T-helper 1 cell treated with Interleukin-12 subunit alpha and Interleukin-12 subunit beta and Interleukin-4 antibody, amounts not matched to agents 30 μg/mL and 1 μg/mL, for 36 hours (primary cell): Measurements from ENCODE around the gene CYP2D6.
"Not testable (repeated sequence)": the region's sequence is repeated elsewhere in the genome, so short reads cannot be mapped to it uniquely, and the experiment has no call there.

ENCODE experiments used
- H3K27ac Mint-ChIP-seq: one replicate; pipeline ENCODE4 v1.8.0; 2021; ENCODE audit warnings: mild to moderate bottlenecking, mixed read lengths
- H3K27me3 Mint-ChIP-seq: one replicate; pipeline ENCODE4 v1.8.0; 2021; ENCODE audit warnings: low read depth, mixed read lengths
- H3K36me3 Mint-ChIP-seq: one replicate; pipeline ENCODE4 v1.8.0; 2021; ENCODE audit warnings: low read depth, mixed read lengths
- H3K4me1 Mint-ChIP-seq: one replicate; pipeline ENCODE4 v1.8.0; 2021; ENCODE audit warnings: low read depth, mixed read lengths
- H3K4me3 Mint-ChIP-seq: one replicate; pipeline ENCODE4 v1.8.0; 2021; ENCODE audit warnings: mild to moderate bottlenecking, moderate library complexity, mixed read lengths
- H3K9me3 Mint-ChIP-seq: one replicate; pipeline ENCODE4 v1.8.0; 2021; ENCODE audit warnings: mixed read lengths

The CYP2D6 gene

DNA sequence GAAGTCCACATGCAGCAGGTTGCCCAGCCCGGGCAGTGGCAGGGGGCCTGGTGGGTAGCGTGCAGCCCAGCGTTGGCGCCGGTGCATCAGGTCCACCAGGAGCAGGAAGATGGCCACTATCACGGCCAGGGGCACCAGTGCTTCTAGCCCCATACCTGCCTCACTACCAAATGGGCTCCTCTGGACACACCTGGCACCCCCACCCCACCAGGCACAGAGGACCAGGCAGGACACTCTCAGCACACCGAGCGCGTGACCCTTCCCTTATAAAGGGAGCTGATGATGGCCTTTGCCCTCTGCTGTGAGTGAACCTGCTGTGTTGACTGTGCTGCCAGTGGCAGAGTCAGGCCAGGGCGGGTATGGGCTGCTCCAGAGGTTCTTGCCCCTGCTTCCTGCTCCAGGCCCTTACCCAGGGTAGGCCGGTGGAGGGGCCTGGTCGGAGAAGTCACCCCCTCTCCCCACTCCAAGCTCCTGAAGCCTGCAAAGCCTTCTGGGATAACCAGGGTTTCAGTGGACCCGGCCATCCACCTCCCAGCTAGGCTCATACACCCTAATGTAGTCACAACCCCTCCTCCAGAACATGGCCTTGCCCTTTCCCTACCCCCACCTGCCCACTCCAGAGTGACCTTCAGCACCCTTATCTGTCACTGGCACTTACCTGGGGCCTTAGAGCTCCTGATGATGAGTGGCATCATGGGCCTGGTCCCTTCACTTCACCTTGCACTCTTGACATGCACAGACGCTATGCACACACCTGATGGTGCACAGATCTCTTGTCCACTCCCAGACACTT lies at the start of gene CYP2D6:
CYP2D6 (minus strand) TSS at position 172 of the 793 bp plus-strand sequence; CDS start at position 153, 19 bp downstream.
- H3K4me3 Mint-ChIP-seq, H3K36me3 Mint-ChIP-seq, H3K4me1 Mint-ChIP-seq, H3K27me3 Mint-ChIP-seq, H3K9me3 Mint-ChIP-seq, H3K27ac Mint-ChIP-seq: not testable (repeated sequence)

DNA sequence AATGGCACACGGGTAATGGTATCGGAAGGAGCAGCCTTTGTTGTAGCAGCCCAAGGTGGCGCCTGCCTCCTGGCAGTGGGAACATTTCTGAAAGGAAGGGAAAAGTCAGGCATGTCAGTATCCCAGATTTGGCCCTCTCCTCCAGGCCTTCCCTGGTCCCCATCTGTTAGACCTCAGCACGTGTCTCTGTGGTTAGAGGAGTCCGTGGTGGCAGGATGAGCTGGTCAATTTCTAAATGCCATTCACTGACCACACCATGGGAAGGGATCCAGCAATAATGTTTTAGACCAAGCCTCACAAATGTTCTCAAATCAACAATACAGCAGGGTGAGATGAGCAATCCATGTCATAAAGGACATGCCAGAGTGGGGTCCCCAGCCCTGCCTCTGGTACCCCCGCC lies 49.0 kb upstream of the CYP2D6 start:
- Mint-ChIP-seq H3K9me3 (no peaks in the 10 kb centered on the region), H3K36me3 (peaks cover 25% of the 10 kb centered on the region), H3K27me3 (no peaks in the 10 kb centered on the region), H3K27ac (peak overlapping the region; percentile 90), H3K4me3 (no peak overlapping the region), H3K4me1 (peaks cover 69% of the 10 kb centered on the region)

DNA sequence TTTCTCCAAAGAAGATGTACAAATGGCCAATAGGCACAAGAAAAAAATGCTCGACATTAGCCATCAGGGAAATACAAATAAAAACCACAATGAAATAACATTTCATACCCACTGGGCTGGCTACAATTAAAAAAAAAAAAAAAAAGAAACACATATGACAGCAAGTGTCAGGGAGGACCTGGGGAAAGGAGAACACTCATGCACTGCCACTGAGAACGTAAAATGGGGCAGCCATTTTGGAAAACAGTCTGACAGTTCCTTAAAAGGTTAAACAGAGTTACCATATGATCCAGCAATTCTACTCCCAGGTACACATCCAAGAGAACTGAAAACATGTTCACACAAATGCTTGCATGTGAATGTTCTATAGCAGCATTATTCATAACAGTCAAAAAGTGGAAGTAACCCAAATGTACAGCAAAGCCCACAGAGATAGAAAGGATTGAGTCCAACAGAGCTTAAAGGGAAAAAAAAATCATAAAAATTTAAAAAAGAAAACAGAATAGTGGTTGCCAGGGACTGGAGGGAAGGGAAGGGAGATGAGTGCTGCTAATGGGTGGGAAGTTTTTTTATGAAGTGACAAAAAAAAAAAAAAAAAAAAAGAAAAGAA lies 48.4 kb upstream of the CYP2D6 start:
- H3K27ac Mint-ChIP-seq: peak overlapping the region; percentile 60
- no peaks in the 10 kb centered on the region for H3K27me3 Mint-ChIP-seq
- H3K4me1 Mint-ChIP-seq: peaks cover 68% of the 10 kb centered on the region
- H3K4me3 Mint-ChIP-seq: no peak overlapping the region
- peaks cover 25% of the 10 kb centered on the region for H3K36me3 Mint-ChIP-seq
- no peaks in the 10 kb centered on the region for H3K9me3 Mint-ChIP-seq

DNA sequence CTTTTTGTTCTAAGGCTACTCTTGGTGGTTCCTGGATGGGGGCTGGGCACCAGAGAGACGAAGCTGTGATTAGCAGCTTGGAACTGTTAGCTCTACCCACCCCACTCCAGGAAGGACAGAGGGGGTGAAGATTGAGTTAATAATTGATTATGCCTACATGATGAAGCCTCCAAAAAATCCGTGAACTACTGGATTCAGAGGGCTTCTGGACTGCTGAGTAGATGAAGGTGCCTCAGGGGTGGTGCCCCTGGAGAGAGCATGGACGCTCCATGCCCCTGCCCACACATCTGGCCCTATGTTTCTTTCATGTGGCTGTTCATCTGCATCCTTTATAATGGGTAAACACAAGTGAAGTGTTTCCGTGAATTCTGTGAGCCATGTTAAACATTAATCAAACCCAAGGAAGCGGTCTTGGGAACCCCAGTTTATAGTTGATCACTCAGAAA lies 47.3 kb upstream of the CYP2D6 start:
- Mint-ChIP-seq H3K27ac (peak overlapping the region; percentile 37), H3K9me3 (no peaks in the 10 kb centered on the region), H3K4me1 (peaks cover 59% of the 10 kb centered on the region), H3K36me3 (peaks cover 25% of the 10 kb centered on the region), H3K27me3 (no peaks in the 10 kb centered on the region), H3K4me3 (no peak overlapping the region)

DNA sequence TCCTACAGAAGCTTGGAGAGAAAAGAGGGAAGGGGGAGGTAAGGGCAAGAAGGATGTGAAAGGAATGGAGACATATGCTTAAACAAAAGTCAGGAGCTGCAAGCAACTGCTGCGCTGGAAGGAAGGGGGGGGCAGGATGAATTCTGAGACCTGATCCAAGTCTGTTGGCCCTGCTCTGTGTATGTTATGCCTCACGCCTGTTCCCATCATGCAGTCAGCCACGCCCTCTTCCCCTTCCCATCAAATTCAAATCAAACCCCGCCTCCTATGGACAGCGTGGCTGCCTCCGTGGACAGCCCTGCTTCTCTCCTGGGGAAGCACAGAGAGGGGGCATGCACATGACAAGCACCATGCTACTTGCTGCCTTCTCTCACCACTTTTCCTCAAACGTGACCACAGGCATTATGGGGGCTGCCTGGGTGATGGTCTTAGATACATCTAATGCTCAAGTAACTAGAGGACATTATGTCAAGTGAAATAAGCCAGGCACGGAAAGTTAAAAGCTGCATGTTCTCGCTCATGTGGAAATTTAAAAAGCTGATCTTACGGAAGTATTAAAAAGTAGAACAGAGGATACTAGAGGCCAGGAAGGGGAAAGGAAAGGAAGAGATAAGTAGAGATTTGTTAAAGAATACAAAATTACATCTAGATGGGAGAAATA lies 45.8 kb upstream of the CYP2D6 start:
- Mint-ChIP-seq H3K9me3 (no peaks in the 10 kb centered on the region), H3K4me3 (no peak overlapping the region), H3K36me3 (peaks cover 19% of the 10 kb centered on the region), H3K27ac (no peak overlapping the region), H3K27me3 (no peaks in the 10 kb centered on the region), H3K4me1 (peaks cover 45% of the 10 kb centered on the region)

DNA sequence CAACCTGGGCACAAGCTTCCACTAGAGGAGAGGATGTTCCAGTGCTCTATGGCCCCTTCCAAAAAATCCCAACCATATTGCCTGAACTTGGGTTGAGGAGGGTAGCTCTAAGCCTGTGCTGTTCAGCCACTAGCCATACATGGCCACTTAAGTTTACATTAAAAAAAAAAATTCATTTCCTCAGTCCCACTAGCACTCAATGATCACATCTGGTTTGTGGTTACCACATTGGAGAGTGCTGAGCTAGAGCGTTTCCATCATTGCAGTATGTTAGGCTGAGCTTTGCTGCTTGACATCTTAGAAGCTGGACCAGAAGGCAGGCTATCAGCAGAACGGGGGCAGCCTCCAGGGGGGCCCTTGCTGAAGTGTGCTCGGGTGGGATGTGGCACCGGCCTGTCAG lies 43.5 kb upstream of the CYP2D6 start:
- Mint-ChIP-seq H3K4me1 (peaks cover 32% of the 10 kb centered on the region), H3K36me3 (peaks cover 23% of the 10 kb centered on the region), H3K9me3 (no peaks in the 10 kb centered on the region), H3K27ac (no peak overlapping the region), H3K27me3 (no peaks in the 10 kb centered on the region), H3K4me3 (no peak overlapping the region)

DNA sequence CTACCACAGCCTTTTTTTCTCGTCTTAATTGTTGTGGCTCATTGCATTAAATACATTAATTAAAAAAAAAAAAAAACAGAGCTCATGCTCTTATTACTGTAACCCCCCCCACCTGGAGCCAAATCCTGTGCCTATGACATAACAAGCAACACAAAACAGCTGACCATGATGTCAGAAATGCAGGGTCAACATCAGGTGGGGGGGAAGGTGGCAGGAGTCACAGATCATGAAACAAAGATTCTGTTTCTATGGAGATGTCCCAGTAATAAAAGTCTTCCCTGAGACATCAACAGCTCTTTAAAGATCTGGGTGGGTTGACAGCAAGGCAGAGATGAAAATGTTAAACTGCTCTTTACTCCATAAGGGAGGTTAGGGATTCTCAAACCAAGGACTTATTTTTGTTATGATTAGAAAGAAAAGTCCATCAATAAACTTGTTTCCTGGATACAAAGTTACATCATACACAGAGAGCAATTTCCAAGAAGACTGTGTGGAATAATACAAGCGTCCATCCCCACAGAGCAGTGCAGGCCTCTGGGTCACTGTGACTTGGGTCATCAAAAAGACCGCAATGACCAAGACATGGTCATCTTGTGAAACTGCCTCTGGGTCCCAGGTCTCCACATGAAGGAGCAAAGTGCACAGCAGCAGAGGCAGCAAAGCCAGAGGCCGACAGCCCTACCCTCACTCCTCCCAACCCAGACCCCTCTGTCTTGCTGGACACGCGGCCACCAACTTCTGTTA lies 42.7 kb upstream of the CYP2D6 start:
- H3K36me3 Mint-ChIP-seq: peaks cover 24% of the 10 kb centered on the region
- no peaks in the 10 kb centered on the region for H3K27me3 Mint-ChIP-seq
- H3K4me3 Mint-ChIP-seq: no peak overlapping the region
- no peak overlapping the region for H3K27ac Mint-ChIP-seq
- H3K4me1 Mint-ChIP-seq: peaks cover 30% of the 10 kb centered on the region
- no peaks in the 10 kb centered on the region for H3K9me3 Mint-ChIP-seq

DNA sequence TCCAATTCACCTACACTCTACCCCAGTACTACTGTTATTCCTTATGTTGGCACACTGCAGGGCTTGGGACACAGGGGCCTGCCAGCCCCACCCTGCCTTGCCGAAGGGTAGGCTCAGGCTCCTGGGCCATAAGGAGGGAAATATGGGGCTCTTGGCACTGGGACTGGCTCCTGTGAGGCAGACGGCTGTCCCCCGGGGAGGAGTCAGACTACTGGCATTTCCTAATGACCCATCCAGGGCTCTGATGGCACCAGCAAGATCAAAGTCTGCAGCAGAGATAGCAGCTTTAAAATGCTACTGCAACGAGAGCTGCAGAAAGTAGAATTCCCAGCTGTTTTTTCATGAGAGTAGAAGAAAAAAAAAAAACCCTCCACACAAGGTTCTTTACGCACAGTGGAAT lies 42.2 kb upstream of the CYP2D6 start:
- H3K4me3 Mint-ChIP-seq: no peak overlapping the region
- no peaks in the 10 kb centered on the region for H3K27me3 Mint-ChIP-seq
- H3K36me3 Mint-ChIP-seq: peaks cover 20% of the 10 kb centered on the region
- H3K27ac Mint-ChIP-seq: no peak overlapping the region
- H3K4me1 Mint-ChIP-seq: peaks cover 25% of the 10 kb centered on the region
- H3K9me3 Mint-ChIP-seq: no peaks in the 10 kb centered on the region

DNA sequence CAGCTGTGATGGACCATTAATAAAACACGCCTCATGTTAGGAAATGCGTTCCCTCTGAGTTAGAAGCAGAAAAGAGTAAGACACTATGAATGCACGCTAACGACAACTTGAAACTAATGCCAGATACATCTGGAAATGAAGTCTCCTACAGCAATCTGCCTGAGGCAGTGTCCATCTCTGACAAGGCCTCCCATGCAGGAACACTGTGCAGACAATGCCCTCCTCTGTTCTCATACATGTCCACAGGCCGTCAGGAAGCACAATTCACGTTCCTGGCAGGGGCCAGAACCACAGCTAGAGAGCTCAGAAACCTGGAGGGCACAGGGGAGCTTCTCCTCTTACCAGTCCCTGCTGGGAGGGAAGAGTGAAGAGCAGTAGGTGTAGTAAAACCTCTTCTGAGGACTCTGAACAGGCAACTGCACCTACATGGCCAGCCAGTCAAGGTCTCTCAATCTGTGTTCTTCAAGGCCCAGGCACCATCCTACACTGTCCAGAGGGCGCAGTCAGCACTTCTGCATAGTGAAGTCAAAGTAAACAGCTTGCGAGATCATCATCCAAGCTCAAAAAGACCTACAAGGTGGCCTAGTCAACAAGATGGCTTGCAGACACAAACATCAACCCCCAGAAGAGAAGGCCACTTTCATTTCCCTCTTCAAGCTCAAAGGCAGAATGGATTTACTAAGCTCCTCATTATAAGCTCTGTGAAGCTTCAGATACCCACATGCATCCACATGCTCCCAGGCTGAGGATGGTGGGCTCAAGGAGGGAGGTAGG lies 41.5 kb upstream of the CYP2D6 start:
- peaks cover 21% of the 10 kb centered on the region for H3K4me1 Mint-ChIP-seq

DNA sequence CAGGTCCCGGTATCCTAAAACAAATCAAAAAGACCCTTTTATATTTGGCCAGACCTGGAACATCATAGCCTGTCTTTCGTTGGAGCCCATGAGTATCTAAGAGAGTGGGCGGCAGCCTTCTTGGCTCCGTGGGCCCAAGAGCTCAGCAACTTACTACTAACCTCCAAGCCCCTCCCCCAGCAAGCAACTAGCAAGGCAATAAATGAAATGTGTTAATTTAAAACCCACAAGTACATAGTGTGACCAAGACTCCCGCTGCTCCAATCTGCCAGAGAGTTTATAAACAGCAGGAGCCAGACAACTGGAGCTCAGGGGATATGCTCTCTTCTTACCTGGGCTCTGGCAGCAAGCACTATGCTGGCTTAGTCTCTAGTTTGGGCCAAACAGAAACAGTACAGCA lies 40.8 kb upstream of the CYP2D6 start:
- no peaks in the 10 kb centered on the region for H3K9me3 Mint-ChIP-seq
- H3K4me1 Mint-ChIP-seq: peaks cover 18% of the 10 kb centered on the region
- peaks cover 16% of the 10 kb centered on the region for H3K36me3 Mint-ChIP-seq
- no peaks in the 10 kb centered on the region for H3K27me3 Mint-ChIP-seq
- no peak overlapping the region for H3K4me3 Mint-ChIP-seq
- H3K27ac Mint-ChIP-seq: no peak overlapping the region

More for the DNA sequence above, 41.5 kb upstream of the CYP2D6 start:
- no peak overlapping the region for H3K27ac Mint-ChIP-seq
- no peak overlapping the region for H3K4me3 Mint-ChIP-seq
- no peaks in the 10 kb centered on the region for H3K9me3 Mint-ChIP-seq
- H3K27me3 Mint-ChIP-seq: no peaks in the 10 kb centered on the region
- H3K36me3 Mint-ChIP-seq: peaks cover 16% of the 10 kb centered on the region

DNA sequence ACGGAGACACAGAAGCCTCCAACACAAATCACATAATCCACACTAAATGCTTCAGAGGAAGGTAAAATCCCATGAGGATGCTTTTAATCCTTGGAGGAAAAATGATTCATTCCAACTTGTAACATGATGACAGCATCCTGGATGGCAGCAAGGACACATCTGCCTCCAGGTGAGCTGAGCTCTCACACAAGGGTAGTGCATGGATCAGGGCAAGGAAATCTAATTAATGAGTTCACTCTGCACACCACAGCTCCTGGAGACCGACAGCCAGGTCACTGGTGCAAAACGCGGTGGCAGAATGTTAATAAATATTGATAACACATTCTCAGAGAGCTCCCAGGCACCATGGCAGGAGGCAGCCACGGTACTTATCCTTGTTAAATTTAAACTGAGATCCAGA lies 40.3 kb upstream of the CYP2D6 start:
- Mint-ChIP-seq H3K27ac (no peak overlapping the region), H3K4me3 (no peak overlapping the region), H3K4me1 (peaks cover 15% of the 10 kb centered on the region), H3K36me3 (peaks cover 12% of the 10 kb centered on the region), H3K27me3 (no peaks in the 10 kb centered on the region), H3K9me3 (no peaks in the 10 kb centered on the region)

DNA sequence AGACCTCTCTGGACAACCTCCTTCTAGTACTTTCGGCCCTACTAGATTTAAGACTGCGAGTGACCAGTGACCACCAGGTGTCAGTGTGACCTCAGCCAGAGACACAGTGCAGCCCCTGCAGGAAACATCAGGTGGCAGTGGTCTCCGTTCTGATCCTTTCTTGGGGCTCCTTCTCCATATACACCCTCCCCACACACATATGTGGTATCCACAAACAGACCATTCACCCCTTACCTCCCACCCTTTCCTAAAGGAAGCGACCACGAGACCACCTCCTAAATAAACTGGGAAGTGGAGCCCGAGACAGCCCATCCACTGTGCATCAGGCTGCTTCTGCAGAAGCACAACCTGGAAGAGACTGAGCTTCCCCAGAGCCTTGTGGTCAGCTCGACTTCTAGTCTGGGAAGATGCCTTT lies 38.5 kb upstream of the CYP2D6 start:
- H3K27me3 Mint-ChIP-seq: no peaks in the 10 kb centered on the region

DNA sequence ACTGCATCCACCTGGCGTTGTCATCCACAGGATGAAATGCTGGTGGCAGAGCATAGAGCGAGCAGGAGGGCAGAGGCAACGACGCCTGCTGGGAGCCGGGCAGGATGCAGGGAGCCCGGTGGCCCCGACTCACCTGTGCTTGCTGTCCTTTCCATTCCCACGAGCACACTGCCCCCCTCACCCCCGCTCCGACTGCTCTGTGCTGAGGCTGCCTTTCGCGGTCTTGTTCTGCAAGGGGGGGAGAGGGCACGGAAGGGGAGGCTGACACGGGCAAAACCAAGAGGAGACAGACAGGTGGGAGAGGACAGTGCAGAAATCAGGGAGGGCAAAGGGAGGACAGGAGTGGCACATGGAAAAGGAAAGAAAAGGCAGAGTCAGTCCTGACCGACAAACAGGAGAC lies 37.9 kb upstream of the CYP2D6 start:
- Mint-ChIP-seq H3K4me1 (peaks cover 7% of the 10 kb centered on the region), H3K27me3 (no peaks in the 10 kb centered on the region), H3K36me3 (peaks cover 16% of the 10 kb centered on the region), H3K9me3 (no peaks in the 10 kb centered on the region), H3K4me3 (no peak overlapping the region), H3K27ac (no peak overlapping the region)

More for the DNA sequence above, 38.5 kb upstream of the CYP2D6 start:
- peaks cover 14% of the 10 kb centered on the region for H3K36me3 Mint-ChIP-seq
- H3K4me3 Mint-ChIP-seq: no peak overlapping the region
- H3K27ac Mint-ChIP-seq: no peak overlapping the region
- peaks cover 9% of the 10 kb centered on the region for H3K4me1 Mint-ChIP-seq
- no peaks in the 10 kb centered on the region for H3K9me3 Mint-ChIP-seq

DNA sequence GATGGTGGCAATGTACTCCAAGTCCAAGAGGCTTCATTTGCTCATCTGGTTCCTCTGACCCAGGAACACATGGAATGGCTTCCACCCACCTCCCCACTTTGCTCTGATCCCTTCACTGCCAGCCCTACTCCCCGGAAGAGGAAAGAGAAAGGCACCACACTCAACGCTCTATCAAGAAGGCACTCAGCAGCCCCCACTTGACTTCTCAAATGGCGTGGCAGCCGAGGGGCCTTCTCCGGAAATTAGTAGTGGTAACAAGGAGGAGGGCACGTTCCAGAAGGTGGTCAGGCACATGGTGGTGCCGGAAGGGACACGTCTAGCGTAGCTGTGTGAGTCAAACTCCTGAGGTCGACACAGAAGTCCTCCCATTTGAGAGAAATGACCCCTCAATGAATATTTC lies 36.5 kb upstream of the CYP2D6 start:
- peaks cover 16% of the 10 kb centered on the region for H3K36me3 Mint-ChIP-seq
- no peak overlapping the region for H3K27ac Mint-ChIP-seq

More for the DNA sequence above, 36.5 kb upstream of the CYP2D6 start:
- peaks cover 8% of the 10 kb centered on the region for H3K4me1 Mint-ChIP-seq
- no peaks in the 10 kb centered on the region for H3K27me3 Mint-ChIP-seq
- H3K4me3 Mint-ChIP-seq: no peak overlapping the region
- no peaks in the 10 kb centered on the region for H3K9me3 Mint-ChIP-seq
